K562 (cell line): Measurements from ENCODE around the gene SLC22A23. TPM values are rescaled to one million over a fixed set of nuclear protein-coding genes. Genes with fewer than 3 reads are reported as not detected.

Experiments used
- ATAC-seq: fragments of 200-7000 bp; cut with Tn5 transposase; 3 replicates; pipeline ENCODE4 v1.9.1; 2020; ENCODE audit warnings: moderate library complexity
- BruUV-seq: library from RNA; stranded (reverse); fragments of 400-500 nt; replicated peaks from 2 replicates; lab custom pipeline; 2021; lab: Mats Ljungman, UMichigan
- CTCF ChIA-PET: fragments of 300-600 bp; formaldehyde crosslinking; extraction: SDS; loops from one replicate; lab custom pipeline; 2021; ENCODE audit warnings: low intra/inter-chr PET ratio; lab: Yijun Ruan, JAX
- POLR2A ChIA-PET: fragments of 300-600, 350-650 bp; sonication (Branson Sonifier 250); formaldehyde crosslinking; extraction: SDS; loops from one replicate; lab custom pipeline; 2021; ENCODE audit warnings: antibody characterized with exemption, inconsistent platforms; lab: Yijun Ruan, JAX
- DNase-seq, 4 experiments: peaks; one replicate each; pipeline versions ENCODE4 v3.0.0 to v3.0.0-alpha.2; 2011 to 2018; ENCODE audit warnings: low spot score in 3 of 4, mixed read lengths in 3 of 4; ENCODE audit errors: extremely low read depth in 1 of 4
- FAIRE-seq: peaks from 2 replicates; lab custom pipeline; 2011; peaks lifted over from hg19 to GRCh38; lab: Jason Lieb, UNC
- H2AFZ ChIP-seq: 2 replicates; pipeline ENCODE4 v1.6.0; 2011; ENCODE audit warnings: low read depth, low read length, control low read depth, inconsistent platforms
- H3K27ac ChIP-seq: fragments of 200-600 bp; 3 replicates; pipeline ENCODE4 v1.8.0; 2011; ENCODE audit warnings: low read depth, mild to moderate bottlenecking, control low read depth, inconsistent platforms, low read length, moderate library complexity, mixed read lengths; ENCODE audit errors: extremely low read depth
- H3K27me3 ChIP-seq, 2 experiments: fragments of 300-600 bp in 1 of 2; 2 replicates in 1 of 2; 3 replicates in 1 of 2; pipeline versions ENCODE4 v1.6.0 to v1.8.0; 2011; ENCODE audit warnings: inconsistent platforms in 2 of 2, low read length in 2 of 2, mild to moderate bottlenecking in 1 of 2, mixed read lengths in 1 of 2, moderate library complexity in 1 of 2; ENCODE audit not compliant: control insufficient read depth in 2 of 2, insufficient read depth in 2 of 2
- H3K36me3 ChIP-seq: fragments of 300-600 bp; 3 replicates; pipeline ENCODE4 v1.8.0; 2011; ENCODE audit warnings: mild to moderate bottlenecking, low read length, inconsistent platforms; ENCODE audit not compliant: control insufficient read depth, insufficient read depth
- H3K4me1 ChIP-seq, 2 experiments: fragments of 200-600 bp in 1 of 2; replicated peaks in 1 of 2; 2 replicates in 1 of 2; 3 replicates in 1 of 2; pipeline versions ENCODE4 v1.5.1 to v1.8.0; 2011; ENCODE audit warnings: inconsistent platforms in 2 of 2, low read length in 2 of 2, mild to moderate bottlenecking in 1 of 2, mixed read lengths in 1 of 2, moderate library complexity in 1 of 2; ENCODE audit not compliant: control insufficient read depth in 2 of 2, insufficient read depth in 2 of 2
- H3K4me2 ChIP-seq: 2 replicates; pipeline ENCODE4 v1.6.1; 2011; ENCODE audit warnings: low read length, control low read depth, inconsistent platforms, mixed read lengths; ENCODE audit not compliant: insufficient read depth
- H3K4me3 ChIP-seq: fragments of 200-600 bp; sonication (generic), shearing (Covaris generic); 2 replicates; pipeline ENCODE4 v1.5.1; 2016; ENCODE audit warnings: control low read depth, inconsistent platforms
- H3K79me2 ChIP-seq: fragments of 200-600 bp; 3 replicates; pipeline ENCODE4 v1.8.0; 2011; ENCODE audit warnings: low read length, inconsistent platforms; ENCODE audit not compliant: control insufficient read depth, insufficient read depth
- H3K9ac ChIP-seq, 2 experiments: 2 replicates each; pipeline versions ENCODE4 v1.6.0 to v1.6.1; 2011; ENCODE audit warnings: low read depth in 2 of 2, low read length in 2 of 2, control low read depth in 1 of 2, inconsistent platforms in 1 of 2, mild to moderate bottlenecking in 1 of 2, mixed read lengths in 1 of 2; ENCODE audit not compliant: insufficient read depth in 1 of 2
- H3K9me1 ChIP-seq: one replicate; pipeline ENCODE4 v1.6.0; 2011; ENCODE audit warnings: inconsistent platforms, mild to moderate bottlenecking, low read length, moderate library complexity; ENCODE audit not compliant: control insufficient read depth, insufficient read depth
- H3K9me3 ChIP-seq: replicated peaks from 2 replicates; pipeline ENCODE4 v1.5.1; 2011; ENCODE audit warnings: low read depth, low read length, inconsistent platforms; ENCODE audit not compliant: control insufficient read depth, insufficient read depth
- H4K20me1 ChIP-seq: replicated peaks from 2 replicates; pipeline ENCODE4 v1.6.1; 2011; ENCODE audit warnings: low read length, inconsistent platforms, mixed read lengths; ENCODE audit not compliant: control insufficient read depth, insufficient read depth
- CCAR2 ChIP-seq: fragments of 200-400 bp; formaldehyde crosslinking; IDR thresholded peaks from 2 replicates; pipeline ENCODE4 v1.6.1; 2017; ENCODE audit warnings: mild to moderate bottlenecking, low read depth, low read length
- ELK1 ChIP-seq: sonication (generic); formaldehyde crosslinking; IDR thresholded peaks from 2 replicates; pipeline ENCODE4 v1.8.1; 2022; ENCODE audit warnings: missing genetic modification reagents
- FOXM1 ChIP-seq, 2 experiments: fragments of 450-650 bp in 1 of 2; sonication (generic) in 1 of 2; formaldehyde crosslinking in 1 of 2; IDR thresholded peaks; 2 replicates each; pipeline versions ENCODE4 v1.6.1 to v1.9.0; 2017 to 2022; ENCODE audit warnings: low read depth in 2 of 2, mild to moderate bottlenecking in 2 of 2, missing genetic modification reagents in 1 of 2, moderate library complexity in 1 of 2
- MYBL2 ChIP-seq, 2 experiments: fragments of 450-650 bp in 1 of 2; sonication (generic) in 1 of 2; formaldehyde crosslinking in 1 of 2; IDR thresholded peaks; 2 replicates each; pipeline versions ENCODE4 v1.6.1 to v1.8.1; 2017 to 2022; ENCODE audit warnings: borderline replicate concordance in 1 of 2, inconsistent platforms in 1 of 2, low read depth in 1 of 2, mild to moderate bottlenecking in 1 of 2, missing genetic modification reagents in 1 of 2, moderate library complexity in 1 of 2
- RBBP5 ChIP-seq: fragments of 200-600 bp; sonication (generic); IDR thresholded peaks from 2 replicates; pipeline ENCODE4 v1.6.1; 2012; ENCODE audit warnings: borderline replicate concordance, mild to moderate bottlenecking, low read length, control low read depth, inconsistent platforms; ENCODE audit not compliant: insufficient read depth, poor library complexity, severe bottlenecking
- ZBTB49 ChIP-seq: sonication (generic); formaldehyde crosslinking; IDR thresholded peaks from 2 replicates; pipeline ENCODE4 v1.8.0; 2022; ENCODE audit warnings: missing genetic modification reagents, mild to moderate bottlenecking, borderline replicate concordance
- ZNF584 ChIP-seq: fragments of 200-800 bp; sonication (Bioruptor generic); IDR thresholded peaks from 2 replicates; pipeline ENCODE4 v1.6.1; 2016; ENCODE audit warnings: low read depth, mild to moderate bottlenecking, missing genetic modification characterization, missing compliant biosample characterization
- ZNF785 ChIP-seq: fragments of 250-450 bp; sonication (Bioruptor Pico); IDR thresholded peaks from 2 replicates; pipeline ENCODE4 v1.4.0; 2020; ENCODE audit warnings: mild to moderate bottlenecking
- WGBS: fragments of 100-300 bp; shearing (Covaris generic); methylation state at CpG from one replicate; pipeline ENCODE4 v1.1.6; 2016; ENCODE audit warnings: low coverage, mixed read lengths; ENCODE audit not compliant: insufficient coverage; ENCODE audit errors: missing lambda C conversion rate; 5-methylcytosine and 5-hydroxymethylcytosine counted together
- in situ Hi-C: fragments of 300-500 bp; cut with MboI; formaldehyde crosslinking; loops from 4 replicates; pipeline ENCODE4 v1.15.0; 2018; ENCODE audit warnings: inconsistent platforms, mixed read lengths
- intact Hi-C: fragments of 100-400 bp; cut with micrococcal nuclease; formaldehyde crosslinking; loops from 2 replicates; pipeline ENCODE4 v1.14.2; 2022
- polyA plus RNA-seq, 8 experiments: library from polyadenylated mRNA; depleted of rRNA in 4 of 8; stranded (reverse) in 5 of 8; unstranded in 3 of 8; fragments of >200 nt; fragmentation: Nextera tagmentation in 2 of 8; fragmentation: Illumina TruSeq in 1 of 8; extraction: Ambion mirVana in 2 of 8; extraction: Trizol in 1 of 8; gene quantifications; 2 replicates each; pipeline versions ENCODE4 v1.2.1 to v1.2.3, GENCODE V29; 2011 to 2014; ENCODE audit warnings: inconsistent platforms in 1 of 8, missing spikeins in 1 of 8
- total RNA-seq, 7 experiments: library from RNA; depleted of rRNA in 6 of 7; stranded (reverse); fragments of >200 nt in 6 of 7; fragmentation: Illumina TruSeq in 2 of 7; extraction: Trizol in 2 of 7; gene quantifications; 2 replicates each; pipeline versions ENCODE4 v1.2.1 to v1.2.3, GENCODE V29; 2011 to 2021; ENCODE audit warnings: low replicate concordance in 1 of 7
- TF ChIP-seq, protein P1 (sequence below): fragments of 150-350 bp; conservative IDR thresholded peaks from 2 replicates; pipeline ENCODE4 v1.6.1; 2014; ENCODE audit warnings: low read length

The SLC22A23 gene
- total and polyA plus RNA-seq, 9 of the 15 experiments (the other 6 are each of a cell fraction or from before 2014, with no cell fraction given): 0.30 to 8.7 (median 2.5) TPM

- no peak for TF ChIP-seq ELK1 (CRISPR knock-in tag)
These were observed 404 bp downstream of the SLC22A23 start (continued) for GRCh38 chr6:3456395-3456897.

- H3K9me3 ChIP-seq: no peaks in the 10 kb centered on the region
- 9% methylated on average over 51 of the region's 58 CpGs for WGBS
- H4K20me1 ChIP-seq: peaks cover 17% of the 10 kb centered on the region
- H3K9ac ChIP-seq: peak overlapping the region; percentile 48 to 89; a peak in 3 of 4 replicates
- no peak overlapping the region for H3K27ac ChIP-seq
- ATAC-seq: peak; percentile 36
- peak overlapping the region; percentile 64 for H2AFZ ChIP-seq
- CTCF ChIA-PET: no interaction called here
- DNase-seq: peak; percentile 41 to 56 (median 55)
- no TSS peak for BruUV-seq
- H3K4me1 ChIP-seq: peaks cover 24 to 45% of the 10 kb centered on the region in 2 experiments
- no peaks in the 10 kb centered on the region for H3K9me1 ChIP-seq
- H3K4me2 ChIP-seq: peak overlapping the region; percentile 82
- POLR2A ChIA-PET: interaction anchor here (0.6 to 3.2 kb wide), 5 partner anchors 13 to 174 kb away, joined by 3 to 19 read pairs (median 3); no protein-coding TSS in a partner anchor
- 0 out of 5 replicates have a peak, but pooled peaks cover 0 to 7% of the 10 kb centered on the region in 2 experiments for H3K27me3 ChIP-seq
- H3K36me3 ChIP-seq: no peaks in the 10 kb centered on the region; the same call in 2 of the 3 replicates
- intact Hi-C loops: loop anchor here (2.0 to 5.0 kb wide), 2 partner anchors 45 to 277 kb away; no protein-coding TSS in a partner anchor
- H3K79me2 ChIP-seq: peaks cover 25% of the 10 kb centered on the region
- FAIRE-seq: peak; percentile 29
- H3K4me3 ChIP-seq: peak overlapping the region; percentile 43
- in situ Hi-C loops: no loop called here
- no peak for TF ChIP-seq ZNF584 (CRISPR knock-in tag)
- TF ChIP-seq, protein P1, sequence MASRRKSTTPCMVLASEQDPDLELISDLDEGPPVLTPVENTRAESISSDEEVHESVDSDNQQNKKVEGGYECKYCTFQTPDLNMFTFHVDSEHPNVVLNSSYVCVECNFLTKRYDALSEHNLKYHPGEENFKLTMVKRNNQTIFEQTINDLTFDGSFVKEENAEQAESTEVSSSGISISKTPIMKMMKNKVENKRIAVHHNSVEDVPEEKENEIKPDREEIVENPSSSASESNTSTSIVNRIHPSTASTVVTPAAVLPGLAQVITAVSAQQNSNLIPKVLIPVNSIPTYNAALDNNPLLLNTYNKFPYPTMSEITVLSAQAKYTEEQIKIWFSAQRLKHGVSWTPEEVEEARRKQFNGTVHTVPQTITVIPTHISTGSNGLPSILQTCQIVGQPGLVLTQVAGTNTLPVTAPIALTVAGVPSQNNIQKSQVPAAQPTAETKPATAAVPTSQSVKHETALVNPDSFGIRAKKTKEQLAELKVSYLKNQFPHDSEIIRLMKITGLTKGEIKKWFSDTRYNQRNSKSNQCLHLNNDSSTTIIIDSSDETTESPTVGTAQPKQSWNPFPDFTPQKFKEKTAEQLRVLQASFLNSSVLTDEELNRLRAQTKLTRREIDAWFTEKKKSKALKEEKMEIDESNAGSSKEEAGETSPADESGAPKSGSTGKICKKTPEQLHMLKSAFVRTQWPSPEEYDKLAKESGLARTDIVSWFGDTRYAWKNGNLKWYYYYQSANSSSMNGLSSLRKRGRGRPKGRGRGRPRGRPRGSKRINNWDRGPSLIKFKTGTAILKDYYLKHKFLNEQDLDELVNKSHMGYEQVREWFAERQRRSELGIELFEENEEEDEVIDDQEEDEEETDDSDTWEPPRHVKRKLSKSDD: no peak
- TF ChIP-seq MYBL2 (IDR thresholded peaks at IDR 0.05; ENCODE audit: low read depth): no peak
- no peak for TF ChIP-seq MYBL2 (CRISPR knock-in tag; IDR thresholded peaks at IDR 0.05; ENCODE audit: borderline replicate concordance)
- TF ChIP-seq FOXM1 (IDR thresholded peaks at IDR 0.05; ENCODE audit: low read depth): no peak
- no peak; the same call in 1 of the 2 replicates for TF ChIP-seq FOXM1 (CRISPR knock-in tag; IDR thresholded peaks at IDR 0.05; ENCODE audit: low read depth)
- no peak for TF ChIP-seq ZNF785
- TF ChIP-seq RBBP5: no peak
- no peak for TF ChIP-seq ZBTB49
- TF ChIP-seq CCAR2: no peak
These were observed 1.1 kb downstream of the SLC22A23 start for GRCh38 chr6:3455569-3456394.
